ENCODE results near the gene INSR.

- no peak for TF ChIP-seq CTCF (IDR thresholded peaks at IDR 0.05)
- no peak for TF ChIP-seq ZFX (IDR thresholded peaks at IDR 0.05; ENCODE audit: borderline replicate concordance)
These were observed 33.6 kb upstream of the INSR start for GRCh38 chr19:7327802-7328201.
